ENCODE data around the gene TBX15. TPM values are rescaled to one million over a fixed set of nuclear protein-coding genes. Genes with fewer than 3 reads are reported as not detected.

The TBX15 gene
- total RNA-seq, 6 experiments from 2014 or later: 0.29 to 56.5 (median 16.5) TPM

- peaks cover 0 to 7% (median 0%) of the 10 kb centered on the region in 4 donors for H3K36me3 ChIP-seq
- ATAC-seq: peak in 1 of 4 donors; percentile 23
- intact Hi-C loops (cut with DNase I): no loop called here
- DNase-seq: peak in 1 of 3 donors; percentile 52
- peaks cover 0 to 5% (median 0%) of the 10 kb centered on the region in 4 donors for H3K4me1 ChIP-seq
- no peak overlapping the region for H3K27ac ChIP-seq
- WGBS (ENCODE audit: insufficient coverage, low coverage, low lambda C conversion rate, missing lambda C conversion rate): 58% methylated on average over 6 of the region's 6 CpGs
- no peaks in the 10 kb centered on the region for H3K27me3 ChIP-seq
- TF ChIP-seq, protein P1, sequence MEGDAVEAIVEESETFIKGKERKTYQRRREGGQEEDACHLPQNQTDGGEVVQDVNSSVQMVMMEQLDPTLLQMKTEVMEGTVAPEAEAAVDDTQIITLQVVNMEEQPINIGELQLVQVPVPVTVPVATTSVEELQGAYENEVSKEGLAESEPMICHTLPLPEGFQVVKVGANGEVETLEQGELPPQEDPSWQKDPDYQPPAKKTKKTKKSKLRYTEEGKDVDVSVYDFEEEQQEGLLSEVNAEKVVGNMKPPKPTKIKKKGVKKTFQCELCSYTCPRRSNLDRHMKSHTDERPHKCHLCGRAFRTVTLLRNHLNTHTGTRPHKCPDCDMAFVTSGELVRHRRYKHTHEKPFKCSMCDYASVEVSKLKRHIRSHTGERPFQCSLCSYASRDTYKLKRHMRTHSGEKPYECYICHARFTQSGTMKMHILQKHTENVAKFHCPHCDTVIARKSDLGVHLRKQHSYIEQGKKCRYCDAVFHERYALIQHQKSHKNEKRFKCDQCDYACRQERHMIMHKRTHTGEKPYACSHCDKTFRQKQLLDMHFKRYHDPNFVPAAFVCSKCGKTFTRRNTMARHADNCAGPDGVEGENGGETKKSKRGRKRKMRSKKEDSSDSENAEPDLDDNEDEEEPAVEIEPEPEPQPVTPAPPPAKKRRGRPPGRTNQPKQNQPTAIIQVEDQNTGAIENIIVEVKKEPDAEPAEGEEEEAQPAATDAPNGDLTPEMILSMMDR (IDR thresholded peaks at IDR 0.05): no peak
- no peak for TF ChIP-seq POLR2A (IDR thresholded peaks at IDR 0.05)
- H3K4me3 ChIP-seq: no peak overlapping the region
- H3K9me3 ChIP-seq: no peaks in the 10 kb centered on the region
Measured at GRCh38 chr1:118902711-118903191, 85.4 kb downstream of the TBX15 start.

- DNase-seq (no peak), ATAC-seq (no peak)
- Histone ChIP-seq H3K4me3 (no peak overlapping the region), H3K27ac (no peak overlapping the region), H3K36me3 (peaks cover 0 to 7% (median 0%) of the 10 kb centered on the region in 4 donors), H3K9me3 (no peaks in the 10 kb centered on the region), H3K4me1 (peaks cover 0 to 5% (median 0%) of the 10 kb centered on the region in 4 donors), H3K27me3 (no peaks in the 10 kb centered on the region)
- TF ChIP-seq, protein P1 (IDR thresholded peaks at IDR 0.05): no peak
- TF ChIP-seq POLR2A (IDR thresholded peaks at IDR 0.05): no peak
- intact Hi-C loops (cut with DNase I): no loop called here
- 84% methylated on average over 2 of the region's 2 CpGs for WGBS (ENCODE audit: insufficient coverage, low coverage, low lambda C conversion rate, missing lambda C conversion rate)
Measured at GRCh38 chr1:118902299-118902698, 85.8 kb downstream of the TBX15 start.

DNA sequence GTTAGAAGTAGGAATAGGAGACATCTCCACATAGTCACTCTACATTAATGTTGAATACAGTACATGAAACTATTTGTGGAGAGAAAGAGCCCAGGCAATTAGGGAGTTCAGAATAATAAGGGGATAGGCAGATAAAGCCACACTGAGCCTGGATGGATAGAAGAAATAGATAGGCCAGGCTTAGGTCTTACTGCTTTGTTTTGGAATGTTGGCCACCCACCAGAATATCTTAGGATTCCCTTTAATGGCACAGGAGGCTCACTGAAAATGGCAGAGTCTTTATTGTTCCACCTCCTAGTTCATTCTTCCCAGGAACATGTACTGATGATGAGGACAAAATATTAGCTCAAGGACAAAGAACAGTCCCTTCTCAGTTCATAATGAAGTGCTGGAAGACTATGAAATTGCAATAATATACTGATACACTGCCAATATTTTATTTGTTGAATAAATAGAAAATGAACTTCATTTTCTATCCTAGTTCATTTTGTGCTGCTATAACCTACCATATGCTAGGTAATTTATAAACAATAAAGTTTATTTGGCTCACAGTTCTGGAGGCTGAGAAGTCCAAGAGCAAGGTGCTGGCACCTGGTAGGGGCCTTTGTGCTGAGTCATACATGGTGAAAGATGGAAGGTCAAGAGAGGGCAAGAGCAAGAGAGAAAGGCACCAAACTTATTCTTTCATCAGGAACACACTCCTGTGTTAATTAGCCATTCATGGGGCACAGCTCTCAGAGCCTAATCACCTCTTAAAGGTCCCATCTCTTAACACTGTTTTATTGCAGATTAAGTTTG is 87.3 kb downstream of the TBX15 start:
- Histone ChIP-seq H3K36me3 (peaks cover 0 to 9% (median 0%) of the 10 kb centered on the region in 4 donors), H3K27me3 (no peaks in the 10 kb centered on the region), H3K9me3 (no peaks in the 10 kb centered on the region), H3K4me3 (no peak overlapping the region), H3K4me1 (peaks cover 0 to 2% (median 0%) of the 10 kb centered on the region in 4 donors), H3K27ac (no peak overlapping the region)
- no peak for TF ChIP-seq POLR2A (IDR thresholded peaks at IDR 0.05)
- TF ChIP-seq, protein P1 (IDR thresholded peaks at IDR 0.05): no peak
- DNase-seq (no peak), ATAC-seq (no peak)
- intact Hi-C loops (cut with DNase I): no loop called here

GRCh38 chr1:118899340-118899739 is 88.8 kb downstream of the TBX15 start:
- Histone ChIP-seq H3K9me3 (no peaks in the 10 kb centered on the region), H3K4me3 (no peak overlapping the region), H3K27ac (no peak overlapping the region), H3K27me3 (no peaks in the 10 kb centered on the region), H3K4me1 (no peaks in the 10 kb centered on the region), H3K36me3 (peaks cover 0 to 13% (median 0%) of the 10 kb centered on the region in 4 donors)
- intact Hi-C loops (cut with DNase I): no loop called here
- ATAC-seq (no peak), DNase-seq (no peak)
- WGBS (ENCODE audit: insufficient coverage, low coverage, low lambda C conversion rate, missing lambda C conversion rate): 51% methylated on average over 3 of the region's 3 CpGs
- no peak for TF ChIP-seq POLR2A (IDR thresholded peaks at IDR 0.05)
- TF ChIP-seq, protein P1 (IDR thresholded peaks at IDR 0.05): no peak
